ENCODE results near the gene TMEM80.

The TMEM80 gene

DNA sequence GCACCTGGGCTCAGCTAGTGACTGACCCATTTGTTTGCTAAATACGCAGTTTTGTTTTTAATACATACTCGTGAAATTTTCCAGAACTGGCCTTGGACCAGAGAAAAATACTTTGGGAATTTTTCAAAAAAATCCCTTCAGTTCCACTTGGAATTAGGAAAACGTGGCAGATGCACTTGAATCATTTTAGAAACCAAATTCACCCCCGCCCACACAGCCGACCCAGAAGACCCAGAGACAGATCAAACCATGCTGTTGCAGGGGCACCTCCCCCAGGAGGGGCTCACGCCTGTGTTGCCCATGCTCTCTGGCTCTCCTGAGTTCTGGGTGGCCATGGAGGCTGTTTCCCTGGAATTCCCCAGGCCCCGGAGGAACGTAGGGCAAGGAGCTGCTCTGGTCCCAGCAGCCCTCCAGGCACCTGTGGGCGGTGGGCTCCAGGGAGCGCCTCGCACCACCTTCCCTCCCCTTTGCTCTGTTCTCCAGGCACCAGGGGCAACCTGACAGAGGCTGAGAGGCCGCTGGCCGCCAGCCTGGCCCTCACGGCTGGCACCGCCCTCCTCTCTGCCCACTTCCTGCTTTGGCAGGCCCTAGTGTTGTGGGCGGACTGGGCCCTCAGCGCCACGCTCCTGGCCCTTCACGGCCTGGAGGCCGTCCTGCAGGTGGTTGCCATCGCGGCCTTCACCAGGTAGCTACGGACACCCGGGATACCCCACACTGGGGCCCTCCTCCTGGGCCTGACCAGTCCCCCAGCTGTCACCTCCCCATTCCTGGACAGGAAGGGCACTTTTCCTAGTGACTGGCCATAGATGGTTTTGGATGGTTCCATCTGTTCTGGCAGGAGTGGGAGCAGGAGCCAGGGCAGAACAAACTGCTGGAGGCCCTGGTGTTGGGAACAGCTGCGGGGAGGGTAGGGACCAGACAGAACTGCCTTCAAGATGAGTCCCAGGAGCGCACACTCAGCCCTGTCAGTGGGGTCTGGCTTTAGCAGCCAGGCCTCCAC, 7.1 kb downstream of the TMEM80 start:
- DNase-seq, result no peak

- DNase-seq, result no peak
These were observed 7.9 kb downstream of the TMEM80 start for GRCh38 chr11:703506-703905.

DNA sequence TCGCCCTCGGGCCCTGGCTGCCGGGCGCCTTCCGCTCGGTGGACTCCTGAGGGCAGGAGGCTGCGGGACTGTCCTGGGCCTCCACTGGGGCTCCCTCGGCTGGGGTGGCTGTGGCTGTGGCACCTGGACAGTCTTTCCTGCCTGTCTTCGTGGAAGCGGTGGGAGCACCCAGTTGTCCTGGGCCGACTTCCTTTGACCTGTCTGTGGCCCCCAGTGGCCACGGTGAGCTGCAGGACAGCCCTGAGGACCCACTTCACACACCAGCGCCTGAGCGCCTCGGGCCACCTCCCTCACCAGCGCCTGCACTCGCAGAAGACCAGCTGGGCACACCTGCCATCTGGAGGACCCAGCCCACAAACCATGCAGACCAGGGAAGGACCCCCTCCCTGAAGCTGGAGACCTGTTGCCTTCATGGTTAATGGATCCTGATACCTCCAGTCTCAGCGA, 8.6 kb downstream of the TMEM80 start:
- no peak for DNase-seq

DNA sequence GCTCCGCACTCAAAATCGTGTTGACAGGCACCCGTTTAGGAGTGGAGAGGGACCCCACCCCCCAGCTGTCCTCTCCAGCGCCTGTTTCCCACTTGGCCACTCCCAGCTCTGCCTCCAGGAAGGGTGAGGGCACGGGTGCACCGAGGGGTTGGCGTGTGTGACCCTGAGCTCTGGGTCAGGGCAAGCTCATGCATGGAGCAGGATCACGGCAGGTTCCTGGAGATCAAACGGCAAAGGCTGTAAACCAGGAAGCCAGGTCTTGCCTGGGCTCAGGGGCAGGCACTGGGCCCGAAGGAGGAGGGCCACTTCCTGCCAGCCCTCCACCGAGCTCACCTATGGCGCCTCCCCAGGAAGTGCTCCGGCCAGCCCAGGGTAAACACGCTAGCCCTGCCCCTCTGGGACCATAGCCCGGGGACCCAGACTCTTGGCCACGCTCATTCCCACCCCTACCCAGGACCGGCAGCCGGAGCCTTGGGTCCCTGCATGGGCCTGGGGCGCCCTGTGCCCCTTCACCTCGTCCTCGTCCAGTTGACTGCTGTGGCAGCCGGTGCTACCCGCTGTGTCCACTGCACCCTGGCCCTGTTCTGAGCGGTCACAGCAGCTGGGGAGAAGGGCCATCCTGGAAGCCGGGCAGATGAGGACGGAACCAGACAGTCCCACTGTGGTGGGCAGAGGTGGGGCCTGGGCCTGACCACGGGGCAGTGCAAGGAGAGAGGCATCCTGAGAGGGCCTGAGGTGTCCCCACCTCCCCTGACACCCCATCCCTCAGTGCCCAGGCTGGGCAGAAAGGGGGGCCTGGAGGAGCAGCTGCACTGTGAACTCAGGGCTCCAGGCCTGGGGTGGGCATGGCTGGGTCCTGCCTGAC, 9.4 kb downstream of the TMEM80 start:
- no peak for DNase-seq

DNA sequence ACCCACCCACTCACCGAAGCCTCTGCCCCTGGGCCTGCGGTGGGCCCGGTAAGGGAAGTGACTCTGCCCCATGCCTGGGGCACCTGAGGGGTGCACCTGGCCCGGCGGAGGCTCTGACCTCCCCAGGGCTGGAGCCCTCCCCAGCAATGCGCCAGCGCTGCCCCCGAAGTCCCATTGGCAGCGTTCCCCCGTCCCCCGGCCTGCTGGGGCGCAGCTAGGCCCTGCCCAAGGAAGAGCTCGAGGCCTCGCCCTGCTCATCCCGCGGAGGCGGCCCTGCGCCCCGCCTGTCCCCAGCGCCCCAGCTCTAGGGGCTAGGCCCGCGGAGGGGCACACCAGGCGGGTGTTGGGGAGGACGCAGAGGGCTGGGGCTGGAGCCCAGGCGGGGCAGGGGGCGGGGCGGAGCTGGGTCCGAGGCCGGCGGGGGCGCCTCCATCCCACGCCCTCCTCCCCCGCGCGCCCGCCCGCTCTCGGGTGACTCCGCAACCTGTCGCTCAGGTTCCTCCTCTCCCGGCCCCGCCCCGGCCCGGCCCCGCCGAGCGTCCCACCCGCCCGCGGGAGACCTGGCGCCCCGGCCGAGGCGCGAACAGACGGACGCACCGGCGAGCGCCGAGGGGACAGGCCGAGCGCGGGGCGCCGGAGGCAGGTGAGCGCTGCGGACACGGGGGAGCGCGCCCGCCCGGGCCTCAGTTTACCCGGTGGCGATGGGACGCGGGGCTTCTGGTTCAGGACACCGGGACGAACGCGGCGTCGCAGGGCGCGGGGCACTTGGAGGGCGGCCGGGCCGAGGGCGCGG, 10.2 kb downstream of the TMEM80 start, which contains the start of gene EPS8L2:
Gene EPS8L2, plus strand, starts transcription at position 586 of the 793 bp plus-strand sequence. CDS start 3,177 bp downstream, outside the sequence.
- DNase-seq, result no peak

DNA sequence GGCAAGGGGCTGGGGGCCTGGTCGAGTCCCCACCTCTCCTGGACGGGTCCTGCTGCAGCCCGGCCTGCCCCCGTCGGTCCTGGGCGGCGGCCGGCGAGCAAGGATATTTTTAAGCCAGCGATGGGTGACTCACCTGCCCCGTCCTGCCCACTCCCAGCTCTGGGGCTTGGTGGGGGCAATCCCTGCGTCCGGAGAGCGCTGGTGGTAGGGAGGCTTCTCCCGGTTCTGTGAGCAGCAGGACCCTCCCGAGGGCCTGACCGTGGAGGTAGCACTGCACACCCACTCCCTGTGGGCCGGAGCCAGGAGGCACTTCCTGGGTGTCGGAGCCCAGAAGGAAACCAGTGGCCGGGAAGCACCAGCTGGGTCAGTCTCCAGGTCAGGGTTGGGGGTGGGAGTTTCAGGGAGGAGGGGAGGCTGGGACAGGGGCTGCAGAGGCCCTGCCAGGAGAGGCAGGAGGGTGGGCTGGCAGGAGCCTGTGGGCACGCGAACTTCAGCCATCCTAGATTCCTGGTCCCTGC, 10.9 kb downstream of the TMEM80 start:
- DNase-seq, result no peak

DNA sequence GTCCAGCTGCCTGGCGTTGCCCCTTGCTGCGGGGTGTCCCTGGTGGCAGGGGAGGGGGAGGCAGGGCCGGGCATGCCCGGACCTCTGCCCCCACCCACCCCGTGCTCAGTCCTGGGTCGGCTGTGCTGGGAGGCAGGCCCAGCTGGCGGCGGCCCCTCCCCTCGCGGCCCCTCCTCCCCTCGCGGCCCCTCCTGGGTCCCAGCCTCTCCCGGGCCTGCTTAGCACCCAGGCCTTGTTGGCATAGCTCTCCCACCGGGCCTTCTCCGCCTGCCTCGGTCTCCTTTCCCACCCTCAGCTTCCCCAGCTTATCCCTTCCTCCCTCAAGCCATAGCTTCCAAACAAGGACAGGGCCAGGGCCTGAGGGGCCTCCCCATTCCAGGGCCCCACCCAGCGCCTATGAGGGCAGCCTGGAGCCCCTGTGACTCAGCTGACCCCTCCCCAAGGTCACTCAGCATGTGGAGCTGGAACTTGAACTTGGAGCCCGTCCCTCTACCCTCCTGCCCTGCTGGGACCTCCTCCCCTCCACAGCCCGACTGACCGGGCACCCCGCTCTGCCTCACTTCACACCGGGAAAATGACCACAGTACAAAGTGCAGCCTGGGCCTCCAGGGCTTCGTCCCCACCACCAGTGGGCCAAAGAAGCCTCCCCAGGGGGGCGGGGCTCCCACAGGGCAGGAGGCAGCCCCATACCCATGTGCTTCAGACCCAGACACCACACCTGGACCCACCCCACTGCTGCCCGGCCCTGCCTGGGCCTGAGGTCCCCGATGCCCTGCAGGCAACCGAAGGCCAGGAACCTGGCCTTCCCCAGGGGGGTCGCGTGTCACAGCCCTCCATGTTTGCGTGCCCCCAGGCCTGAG, 11.6 kb downstream of the TMEM80 start:
- no peak for DNase-seq

DNA sequence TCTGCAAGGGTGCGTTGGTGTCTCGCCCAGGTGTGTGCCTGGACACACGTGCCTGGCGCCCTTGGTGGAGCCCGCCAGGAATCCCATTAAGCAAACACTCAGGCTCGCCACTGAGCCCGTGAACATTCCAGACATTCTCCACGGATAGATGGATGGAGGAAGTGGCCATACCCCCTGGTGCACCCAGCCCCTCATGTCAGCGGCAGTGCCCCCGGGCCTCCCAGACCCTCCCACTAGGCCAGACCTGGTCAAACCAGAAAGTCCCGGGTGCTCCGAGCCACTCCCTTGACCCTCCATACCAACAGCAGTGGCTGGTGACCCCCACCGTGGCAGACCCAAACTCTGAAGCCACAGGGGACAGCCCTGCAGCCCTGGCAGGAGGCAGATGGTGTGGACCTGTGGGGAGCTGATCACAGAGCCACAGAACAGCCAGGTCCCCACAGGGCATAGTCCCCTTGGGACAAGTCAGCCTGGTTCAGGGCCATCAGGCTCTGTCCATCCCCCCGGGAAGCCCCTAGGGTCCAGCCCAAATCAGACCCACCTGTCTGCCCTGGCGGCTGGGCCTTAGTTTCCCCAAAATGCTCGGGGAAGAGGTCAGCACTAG, 12.3 kb downstream of the TMEM80 start:
- no peak for DNase-seq

DNA sequence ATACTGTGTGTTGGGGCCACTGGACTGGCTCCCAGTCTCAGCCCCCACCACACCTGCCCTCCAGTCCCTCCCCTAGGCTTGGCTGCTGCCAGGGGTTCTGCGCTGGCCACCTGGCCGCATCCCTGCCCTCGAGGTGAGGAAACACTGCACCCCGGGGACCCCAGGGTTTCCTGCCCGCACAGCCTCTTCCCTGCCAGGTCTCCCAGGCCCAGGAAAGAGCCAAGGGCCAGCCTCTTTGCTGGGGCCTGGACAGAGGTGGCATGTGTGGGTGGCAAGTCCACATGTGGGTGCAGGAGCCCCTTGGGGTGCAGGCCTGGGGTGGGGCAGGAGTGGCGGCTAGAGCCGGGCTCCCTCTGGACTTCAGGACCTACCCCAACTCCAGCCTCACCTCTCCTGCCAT, 12.9 kb downstream of the TMEM80 start:
- DNase-seq, result no peak

- no peak for DNase-seq
These were observed 13.7 kb downstream of the TMEM80 start for GRCh38 chr11:709109-709997.

DNA sequence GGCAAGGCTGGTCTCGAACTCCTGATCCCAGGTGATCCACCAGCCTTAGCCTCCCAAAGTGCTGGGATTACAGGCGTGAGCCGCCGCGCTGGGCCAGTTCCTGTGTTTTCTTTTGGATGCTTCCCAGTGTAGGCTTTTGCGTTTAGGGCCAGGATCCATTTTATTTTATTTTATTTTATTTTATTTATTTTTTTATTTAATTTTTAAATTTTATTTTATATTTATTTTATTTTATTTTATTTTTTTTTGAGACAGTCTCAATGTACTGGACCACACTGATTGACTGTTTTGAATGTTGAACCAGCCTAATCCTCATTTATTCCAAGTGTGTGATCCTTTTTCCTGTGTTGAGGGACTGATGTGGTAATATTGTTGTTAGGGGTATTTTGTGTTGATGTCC, 18.8 kb downstream of the TMEM80 start:
- DNase-seq, result no peak

DNA sequence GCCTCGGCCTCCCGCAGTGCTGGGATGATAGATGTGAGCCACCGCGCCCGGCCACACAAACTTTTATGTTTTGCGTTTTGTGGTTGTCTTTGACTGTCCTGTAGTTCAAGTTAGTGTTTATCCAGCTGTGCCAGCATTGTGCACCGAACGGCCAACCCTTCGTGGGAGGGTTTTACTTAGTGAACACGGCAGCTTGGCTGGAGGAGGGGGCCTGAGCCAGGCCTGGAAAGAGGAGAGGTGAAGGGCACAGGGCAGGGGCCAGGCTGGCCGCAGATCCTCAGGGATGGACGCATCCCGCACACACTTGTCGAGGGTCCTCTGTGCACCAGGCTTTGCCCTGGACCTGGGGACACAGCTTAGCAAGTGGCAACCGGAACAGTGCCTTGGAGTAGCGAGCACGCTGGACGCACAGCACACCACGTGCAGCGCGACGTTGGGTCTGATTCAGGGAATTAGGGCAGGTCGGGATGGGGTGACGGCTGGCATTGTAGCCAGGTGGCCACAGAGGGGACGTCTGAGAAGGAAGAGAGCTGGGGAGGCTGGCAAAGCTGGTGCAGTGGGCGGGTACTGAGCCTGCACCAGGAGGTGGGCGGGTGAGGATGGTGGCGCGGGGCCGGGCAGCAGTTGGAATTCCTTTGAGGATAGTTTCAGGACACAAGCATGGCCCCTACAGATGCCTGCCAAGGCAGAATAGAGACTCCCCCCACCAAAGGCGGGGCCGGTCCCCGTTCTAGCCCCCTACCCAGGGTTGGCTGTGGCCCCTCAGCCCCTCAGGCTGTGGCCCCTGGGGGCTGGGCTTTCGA, 23.8 kb downstream of the TMEM80 start:
- no peak for DNase-seq

- DNase-seq, result no peak
These were observed 24.5 kb downstream of the TMEM80 start for GRCh38 chr11:720017-720641.

- no peak for DNase-seq
These were observed 25.1 kb downstream of the TMEM80 start for GRCh38 chr11:720642-721246.

- DNase-seq, result no peak
These were observed 25.7 kb downstream of the TMEM80 start for GRCh38 chr11:721247-721740.

DNA sequence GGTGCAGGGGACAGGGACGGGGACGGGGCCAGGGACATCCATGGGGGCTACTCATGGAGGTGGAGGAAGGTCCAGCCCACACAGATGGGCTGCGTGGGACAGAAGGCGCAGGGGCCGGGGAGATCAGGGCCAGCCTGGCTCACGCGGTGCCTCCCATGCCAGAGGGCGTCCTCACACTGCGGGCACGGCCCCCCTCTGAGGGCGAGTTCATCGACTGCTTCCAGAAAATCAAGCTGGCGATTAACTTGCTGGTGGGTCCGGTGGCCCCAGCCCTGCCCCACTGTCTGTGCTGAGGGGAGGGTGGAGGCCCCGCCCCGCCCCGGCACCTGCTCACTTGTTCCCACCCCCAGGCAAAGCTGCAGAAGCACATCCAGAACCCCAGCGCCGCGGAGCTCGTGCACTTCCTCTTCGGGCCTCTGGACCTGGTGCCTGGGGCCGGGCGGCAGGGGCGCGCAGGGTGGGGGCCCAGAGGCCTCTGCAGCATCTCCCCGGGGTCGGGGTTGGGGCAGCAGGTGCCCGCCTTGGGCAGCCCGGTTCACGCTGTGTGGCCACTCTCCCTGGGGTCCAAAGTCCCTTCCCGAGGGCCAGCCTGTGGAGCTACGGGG, 26.2 kb downstream of the TMEM80 start:
- DNase-seq, result no peak

DNA sequence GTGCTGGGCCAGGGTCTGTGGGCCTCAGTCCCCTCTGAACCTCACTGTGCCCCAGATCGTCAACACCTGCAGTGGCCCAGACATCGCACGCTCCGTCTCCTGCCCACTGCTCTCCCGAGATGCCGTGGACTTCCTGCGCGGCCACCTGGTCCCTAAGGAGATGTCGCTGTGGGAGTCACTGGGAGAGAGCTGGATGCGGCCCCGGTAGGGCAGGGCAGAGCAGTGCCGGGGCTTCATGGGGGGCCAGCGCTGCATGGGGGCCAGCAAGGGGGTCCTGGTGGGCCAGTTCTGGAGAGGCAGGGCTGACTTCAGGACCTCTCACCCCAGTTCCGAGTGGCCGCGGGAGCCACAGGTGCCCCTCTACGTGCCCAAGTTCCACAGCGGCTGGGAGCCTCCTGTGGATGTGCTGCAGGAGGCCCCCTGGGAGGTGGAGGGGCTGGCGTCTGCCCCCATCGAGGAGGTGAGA, 26.8 kb downstream of the TMEM80 start:
- no peak for DNase-seq
